ENCODE results near the gene TSTD1.

Gene TSTD1

DNA sequence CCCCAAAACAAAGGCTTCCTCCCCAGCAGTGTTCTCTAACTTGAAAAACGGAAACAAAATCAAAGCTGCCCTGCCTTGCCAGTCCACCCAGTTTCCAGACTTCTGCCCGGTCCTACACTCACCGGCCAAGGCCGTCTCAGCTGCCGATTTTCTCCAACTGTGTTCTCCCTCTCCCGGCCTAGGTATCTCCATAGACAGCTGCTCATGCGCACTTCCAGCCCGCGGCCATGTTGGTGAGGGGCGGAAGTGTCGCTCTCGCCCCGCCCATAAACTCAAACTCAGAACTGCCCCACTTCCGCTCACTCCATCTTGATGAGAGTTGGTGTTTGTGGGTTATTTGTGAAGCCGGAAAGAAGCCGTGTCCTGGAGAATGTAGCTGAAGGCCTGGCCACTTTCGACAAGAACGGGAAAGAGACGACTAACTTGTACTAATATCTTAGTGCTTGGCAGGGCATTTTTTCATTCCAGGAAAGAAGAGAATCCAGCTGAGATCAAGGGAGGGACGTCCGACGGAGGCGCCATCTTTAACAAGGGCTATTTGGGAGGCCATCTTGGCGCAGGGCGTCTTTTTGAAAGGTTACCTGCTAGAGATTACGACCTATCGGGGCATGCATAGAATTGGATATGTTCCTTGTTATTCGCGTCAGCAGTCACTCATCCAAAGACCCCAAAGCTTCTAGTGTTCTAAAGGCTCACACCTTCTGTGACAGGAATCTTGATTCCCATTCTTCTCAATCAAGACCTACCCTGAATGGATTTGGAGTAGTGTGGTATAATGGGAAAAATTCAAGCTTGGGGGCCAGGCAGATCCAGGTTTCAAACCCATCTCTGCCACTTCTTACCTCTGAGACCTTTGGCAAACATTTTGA, 7.2 kb upstream of the TSTD1 start, which contains the start of gene USF1:
USF1 (minus strand) TSS at position 242 of the 869 bp plus-strand sequence. CDS start 2,702 bp downstream, outside the sequence.
- ChIA-PET CTCF (interaction anchor here (0.9 to 9.8 kb wide), 15 partner anchors 9 to 93 kb away, joined by 3 to 107 read pairs (median 4); partner anchors contain the start of genes DEDD, F11R and KLHDC9), POLR2A (interaction anchor here (0.6 to 1.9 kb wide), 11 partner anchors 8 to 107 kb away, joined by 3 to 11 read pairs (median 4); partner anchors contain the start of genes DEDD, F11R, KLHDC9 and NECTIN4)
- H3K4me3 ChIP-seq (ENCODE audit: low read depth, low read length), result peak within 1 kb of the TSS; percentile 90
- peak; percentile 63 for DNase-seq (ENCODE audit: low read depth, low spot score)
- TF ChIP-seq CTCF (IDR thresholded peaks at IDR 0.05; ENCODE audit: insufficient read depth, low read length, missing control alignments), result no peak

DNA sequence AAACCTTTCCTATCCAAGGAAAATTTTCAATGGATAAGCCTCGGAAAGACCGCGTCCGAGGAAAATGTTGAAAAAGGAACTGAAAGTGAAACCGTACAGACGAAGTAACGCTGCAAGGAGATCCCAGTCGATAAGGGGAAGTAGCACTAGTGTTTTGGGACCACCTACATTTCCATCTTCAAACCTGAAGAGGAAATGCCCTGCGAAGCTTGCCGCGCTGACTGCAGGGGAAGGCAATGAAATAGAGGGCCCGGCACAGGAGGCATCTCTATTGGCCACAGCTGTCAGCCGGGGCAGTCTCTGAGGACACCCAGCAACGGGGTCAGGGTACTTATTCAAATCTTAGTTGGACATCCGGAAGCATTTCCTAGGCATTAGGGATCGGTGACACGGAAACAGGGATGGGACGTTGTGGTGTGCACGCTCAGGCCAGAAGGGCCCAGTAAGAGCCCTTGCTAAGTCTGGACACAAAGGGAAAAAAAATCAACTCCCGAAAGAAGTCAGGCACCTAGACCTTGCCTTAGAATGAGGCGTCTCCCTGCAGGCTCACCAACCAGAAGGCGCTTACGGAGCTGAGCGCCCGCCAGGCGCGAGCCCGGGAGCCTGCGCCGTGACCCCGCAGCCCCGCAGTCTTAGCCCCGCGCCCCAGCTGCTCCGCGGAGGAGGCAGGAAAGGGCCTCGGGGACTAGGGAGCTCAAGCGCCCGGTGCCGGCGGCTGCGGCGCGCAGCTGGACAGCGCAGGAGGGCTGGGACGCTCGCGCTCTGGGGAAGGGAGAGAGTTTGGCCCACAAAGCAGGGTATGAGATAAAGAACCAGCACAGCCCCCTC, 6.4 kb upstream of the TSTD1 start:
- ChIA-PET CTCF (interaction anchor here (0.9 to 9.8 kb wide), 13 partner anchors 8 to 94 kb away, joined by 3 to 107 read pairs (median 4); partner anchors contain the start of genes DEDD and KLHDC9), POLR2A (interaction anchor here (0.6 to 1.9 kb wide), 13 partner anchors 9 to 108 kb away, joined by 3 to 11 read pairs (median 4); partner anchors contain the start of genes DEDD, F11R, KLHDC9 and NECTIN4)
- DNase-seq (ENCODE audit: low read depth, low spot score), result no peak
- TF ChIP-seq CTCF (IDR thresholded peaks at IDR 0.05; ENCODE audit: insufficient read depth, low read length, missing control alignments), result no peak
- peak overlapping the region; percentile 90 for H3K4me3 ChIP-seq (ENCODE audit: low read depth, low read length)

DNA sequence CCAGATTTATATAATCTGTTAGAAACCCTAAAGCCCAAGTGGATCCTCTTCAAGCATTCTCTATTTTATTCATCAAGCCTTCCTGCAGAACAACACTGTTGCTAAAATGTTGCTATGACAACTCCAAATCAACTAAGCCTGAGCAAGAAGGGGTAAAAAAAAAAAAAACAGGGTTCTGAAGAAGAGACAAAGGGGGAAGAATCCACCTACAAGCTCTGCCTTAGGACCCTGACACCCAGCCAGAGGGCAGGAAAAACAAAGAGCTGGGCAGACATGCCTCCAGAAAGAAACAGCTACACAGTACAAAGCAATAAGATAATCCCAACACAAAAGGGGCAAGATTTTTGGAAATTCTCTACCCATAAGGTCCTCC, 5.8 kb upstream of the TSTD1 start:
- TF ChIP-seq CTCF (IDR thresholded peaks at IDR 0.05; ENCODE audit: insufficient read depth, low read length, missing control alignments), result no peak
- POLR2A ChIA-PET, result interaction anchor here (0.6 to 1.9 kb wide), 7 partner anchors 9 to 93 kb away, joined by 3 to 11 read pairs (median 3); partner anchors contain the start of genes F11R, KLHDC9, NIT1 and PFDN2
- CTCF ChIA-PET, result interaction anchor here (1.0 to 9.8 kb wide), 5 partner anchors 9 to 95 kb away, joined by 3 to 107 read pairs (median 16); partner anchors contain the start of gene KLHDC9
- no peak for DNase-seq (ENCODE audit: low read depth, low spot score)
- H3K4me3 ChIP-seq (ENCODE audit: low read depth, low read length), result peak overlapping the region; percentile 90

GRCh38 chr1:161039546-161039945, 782 bp upstream of the TSTD1 start:
- CTCF ChIA-PET, result interaction anchor here (0.6 to 9.8 kb wide), 6 partner anchors 12 to 99 kb away, joined by 3 to 107 read pairs (median 4); partner anchors contain the start of genes DEDD and KLHDC9

GRCh38 chr1:161039154-161039545, 386 bp upstream of the TSTD1 start:
- ChIA-PET CTCF (interaction anchor here (0.6 to 9.8 kb wide), 3 partner anchors 12 to 58 kb away, joined by 3 to 107 read pairs (median 4); partner anchors contain the start of gene KLHDC9), POLR2A (interaction anchor here (0.6 kb wide), 1 partner anchor 58 kb away, joined by 4 read pairs; no protein-coding TSS in a partner anchor)
- no peak for DNase-seq (ENCODE audit: low read depth, low spot score)
- TF ChIP-seq CTCF (IDR thresholded peaks at IDR 0.05; ENCODE audit: insufficient read depth, low read length, missing control alignments), result no peak
- no peak overlapping the region for H3K4me3 ChIP-seq (ENCODE audit: low read depth, low read length)

More at GRCh38 chr1:161039546-161039945, 782 bp upstream of the TSTD1 start:
- no peak for TF ChIP-seq CTCF (IDR thresholded peaks at IDR 0.05; ENCODE audit: insufficient read depth, low read length, missing control alignments)
- no peak for DNase-seq (ENCODE audit: low read depth, low spot score)
- POLR2A ChIA-PET, result interaction anchor here (0.6 kb wide), 1 partner anchor 58 kb away, joined by 4 read pairs; no protein-coding TSS in a partner anchor
- no peak overlapping the region for H3K4me3 ChIP-seq (ENCODE audit: low read depth, low read length)

Data from AG04449 (cell line).